Progenitor cell of endocrine pancreas (in vitro differentiated cells): Measurements from ENCODE around the gene CERS2. TPM values are rescaled to one million over a fixed set of nuclear protein-coding genes. Genes with fewer than 3 reads are reported as not detected.
A peak's percentile ranks its signal among the peaks of the same experiment; 100 is the strongest.

Experiments used
- DNase-seq: peaks from one replicate; pipeline ENCODE4 v3.0.0; 2021; ENCODE audit warnings: low spot score; ENCODE audit not compliant: unreplicated experiment
- H3K27ac Mint-ChIP-seq: 2 replicates; pipeline ENCODE4 v1.8.0; 2021; ENCODE audit warnings: mild to moderate bottlenecking, moderate library complexity, mixed read lengths
- H3K27me3 Mint-ChIP-seq: 2 replicates; pipeline ENCODE4 v1.8.0; 2021; ENCODE audit warnings: mixed read lengths
- H3K36me3 Mint-ChIP-seq: 2 replicates; pipeline ENCODE4 v1.8.0; 2022; ENCODE audit warnings: mixed read lengths; ENCODE audit not compliant: insufficient read depth
- H3K4me1 Mint-ChIP-seq: 2 replicates; pipeline ENCODE4 v1.8.0; 2021; ENCODE audit warnings: low read depth, mixed read lengths
- H3K4me3 Mint-ChIP-seq: 2 replicates; pipeline ENCODE4 v1.8.0; 2021; ENCODE audit warnings: low read depth, mild to moderate bottlenecking, moderate library complexity, mixed read lengths
- H3K9me3 Mint-ChIP-seq: 2 replicates; pipeline ENCODE4 v1.8.0; 2021; ENCODE audit warnings: low read depth, mixed read lengths
- total RNA-seq: library from RNA; stranded (reverse); gene quantifications from 2 replicates; pipeline ENCODE4 v1.2.1, GENCODE V29; 2021
- TF ChIP-seq, protein P1 (sequence below): fragments of 200-600 bp; sonication (generic); IDR thresholded peaks from one replicate; pipeline ENCODE4 v1.5.0; 2021; ENCODE audit warnings: antibody characterized with exemption, mild to moderate bottlenecking; ENCODE audit not compliant: unreplicated experiment

Gene CERS2
- total RNA-seq, 1 donor from 2014 or later, result 187 TPM

DNA sequence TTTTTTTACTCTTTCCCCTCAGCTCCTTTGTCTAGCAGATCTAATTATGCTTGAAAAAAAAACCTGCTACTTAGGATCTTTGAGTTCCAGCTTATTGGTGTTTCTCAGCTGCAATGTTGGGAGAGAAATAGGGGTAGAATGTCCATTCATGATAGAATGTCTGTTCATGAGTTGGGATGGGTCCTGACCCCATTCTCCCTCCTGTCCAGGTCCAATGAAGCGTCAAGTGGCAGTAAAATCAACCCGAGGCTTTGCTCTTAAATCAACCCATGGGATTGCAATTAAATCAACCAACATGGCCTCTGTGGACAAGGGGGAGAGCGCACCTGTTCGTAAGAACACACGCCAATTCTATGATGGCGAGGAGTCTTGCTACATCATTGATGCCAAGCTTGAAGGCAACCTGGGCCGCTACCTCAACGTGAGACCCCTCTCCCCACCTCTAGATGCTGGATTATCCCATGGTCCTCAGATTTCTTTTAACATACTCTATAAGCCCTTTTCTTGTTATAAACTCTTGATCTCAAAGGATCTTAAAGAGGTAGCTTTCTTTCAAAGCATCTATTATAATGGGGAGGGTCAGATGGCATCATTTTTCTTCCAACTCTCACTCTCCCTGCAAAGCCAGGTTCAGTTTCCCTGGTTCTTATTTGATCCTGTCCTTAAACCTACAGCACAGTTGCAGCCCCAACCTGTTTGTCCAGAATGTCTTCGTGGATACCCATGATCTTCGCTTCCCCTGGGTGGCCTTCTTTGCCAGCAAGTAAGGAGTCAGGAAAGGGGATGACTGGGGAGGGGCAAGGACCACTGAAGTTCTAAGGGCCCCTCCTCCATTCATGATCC lies 11.1 kb downstream of the CERS2 start:
- peaks cover 2% of the 10 kb centered on the region for H3K4me1 Mint-ChIP-seq
- H3K36me3 Mint-ChIP-seq, result peaks cover 61% of the 10 kb centered on the region
- peak overlapping the region; percentile 71 for H3K27ac Mint-ChIP-seq
- H3K27me3 Mint-ChIP-seq, result no peaks in the 10 kb centered on the region
- no peaks in the 10 kb centered on the region for H3K9me3 Mint-ChIP-seq
- H3K4me3 Mint-ChIP-seq, result no peak overlapping the region
- DNase-seq, result no peak
- TF ChIP-seq, protein P1, sequence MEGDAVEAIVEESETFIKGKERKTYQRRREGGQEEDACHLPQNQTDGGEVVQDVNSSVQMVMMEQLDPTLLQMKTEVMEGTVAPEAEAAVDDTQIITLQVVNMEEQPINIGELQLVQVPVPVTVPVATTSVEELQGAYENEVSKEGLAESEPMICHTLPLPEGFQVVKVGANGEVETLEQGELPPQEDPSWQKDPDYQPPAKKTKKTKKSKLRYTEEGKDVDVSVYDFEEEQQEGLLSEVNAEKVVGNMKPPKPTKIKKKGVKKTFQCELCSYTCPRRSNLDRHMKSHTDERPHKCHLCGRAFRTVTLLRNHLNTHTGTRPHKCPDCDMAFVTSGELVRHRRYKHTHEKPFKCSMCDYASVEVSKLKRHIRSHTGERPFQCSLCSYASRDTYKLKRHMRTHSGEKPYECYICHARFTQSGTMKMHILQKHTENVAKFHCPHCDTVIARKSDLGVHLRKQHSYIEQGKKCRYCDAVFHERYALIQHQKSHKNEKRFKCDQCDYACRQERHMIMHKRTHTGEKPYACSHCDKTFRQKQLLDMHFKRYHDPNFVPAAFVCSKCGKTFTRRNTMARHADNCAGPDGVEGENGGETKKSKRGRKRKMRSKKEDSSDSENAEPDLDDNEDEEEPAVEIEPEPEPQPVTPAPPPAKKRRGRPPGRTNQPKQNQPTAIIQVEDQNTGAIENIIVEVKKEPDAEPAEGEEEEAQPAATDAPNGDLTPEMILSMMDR, result no peak

- Mint-ChIP-seq H3K4me1 (peaks cover 2% of the 10 kb centered on the region), H3K27me3 (no peaks in the 10 kb centered on the region), H3K4me3 (no peak overlapping the region), H3K9me3 (no peaks in the 10 kb centered on the region), H3K36me3 (peaks cover 53% of the 10 kb centered on the region), H3K27ac (peak overlapping the region; percentile 9)
- TF ChIP-seq, protein P1, result no peak
- DNase-seq, result no peak
These were observed 12.9 kb downstream of the CERS2 start for GRCh38 chr1:150961756-150962155.

DNA sequence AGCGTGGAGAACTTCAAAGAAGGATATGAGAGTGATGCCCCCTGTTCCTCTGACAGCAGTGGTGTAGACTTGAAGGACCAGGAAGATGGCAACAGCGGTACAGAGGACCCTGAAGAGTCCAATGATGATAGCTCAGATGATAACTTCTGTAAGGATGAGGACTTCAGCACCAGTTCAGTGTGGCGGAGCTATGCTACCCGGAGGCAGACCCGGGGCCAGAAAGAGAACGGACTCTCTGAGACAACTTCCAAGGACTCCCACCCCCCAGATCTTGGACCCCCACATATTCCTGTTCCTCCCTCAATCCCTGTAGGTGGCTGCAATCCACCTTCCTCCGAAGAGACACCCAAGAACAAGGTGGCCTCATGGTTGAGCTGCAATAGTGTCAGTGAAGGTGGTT lies 14.0 kb downstream of the CERS2 start:
- H3K4me3 Mint-ChIP-seq, result no peak overlapping the region

GRCh38 chr1:150957666-150958065 lies 17.0 kb downstream of the CERS2 start:
- peaks cover 44% of the 10 kb centered on the region for H3K36me3 Mint-ChIP-seq
- H3K9me3 Mint-ChIP-seq, result no peaks in the 10 kb centered on the region

More for the DNA sequence above, 14.0 kb downstream of the CERS2 start:
- Mint-ChIP-seq H3K4me1 (peaks cover 2% of the 10 kb centered on the region), H3K27ac (no peak overlapping the region), H3K9me3 (no peaks in the 10 kb centered on the region), H3K36me3 (peaks cover 51% of the 10 kb centered on the region), H3K27me3 (no peaks in the 10 kb centered on the region)
- DNase-seq, result no peak
- TF ChIP-seq, protein P1, result no peak

DNA sequence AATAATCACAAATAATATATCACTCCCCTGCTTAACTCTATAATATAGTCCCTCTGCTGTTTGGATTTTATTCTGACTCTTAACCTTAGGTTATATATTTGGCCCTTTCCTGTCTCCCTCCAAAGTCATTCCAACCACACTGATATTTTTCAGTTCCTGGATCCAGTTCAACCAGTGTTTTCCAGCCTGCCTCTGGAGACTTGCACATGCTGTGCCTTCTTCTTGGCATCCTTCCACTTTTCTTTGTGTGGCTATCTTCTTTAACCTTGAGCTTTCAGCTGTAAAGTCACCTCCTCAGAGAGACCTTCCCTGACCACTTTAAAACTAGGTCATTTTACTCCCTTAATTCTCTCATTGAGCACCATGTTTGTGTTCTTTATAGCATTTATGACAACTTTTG lies 19.4 kb downstream of the CERS2 start:
- H3K4me3 Mint-ChIP-seq, result no peak overlapping the region
- peaks cover 41% of the 10 kb centered on the region for H3K36me3 Mint-ChIP-seq
- TF ChIP-seq, protein P1, result no peak
- H3K4me1 Mint-ChIP-seq, result no peaks in the 10 kb centered on the region
- H3K27ac Mint-ChIP-seq, result no peak overlapping the region
- H3K9me3 Mint-ChIP-seq, result no peaks in the 10 kb centered on the region
- no peaks in the 10 kb centered on the region for H3K27me3 Mint-ChIP-seq
- DNase-seq, result no peak

More at GRCh38 chr1:150957666-150958065, 17.0 kb downstream of the CERS2 start:
- Mint-ChIP-seq H3K4me3 (no peak overlapping the region), H3K27ac (no peak overlapping the region), H3K27me3 (no peaks in the 10 kb centered on the region), H3K4me1 (peaks cover 2% of the 10 kb centered on the region)
- TF ChIP-seq, protein P1, result no peak
- DNase-seq, result no peak
